K562 (cell line): ENCODE data around the gene DNAJC18. TPM values are rescaled to one million over a fixed set of nuclear protein-coding genes. Genes with fewer than 3 reads are reported as not detected.

Experiments
- MGA ChIP-seq: fragments of 450-650 bp; IDR thresholded peaks from 2 replicates; pipeline ENCODE4 v1.6.1; 2016; ENCODE audit warnings: mild to moderate bottlenecking, moderate library complexity
- NR2C2 ChIP-seq, 2 experiments: fragments of 200-800 bp in 1 of 2; sonication (Bioruptor generic) in 1 of 2; sonication (generic) in 1 of 2; formaldehyde crosslinking in 1 of 2; IDR thresholded peaks; 2 replicates each; pipeline versions ENCODE4 v1.6.1 to v1.8.0; 2016 to 2022; ENCODE audit warnings: mild to moderate bottlenecking in 1 of 2, missing compliant biosample characterization in 1 of 2, missing genetic modification characterization in 1 of 2, missing genetic modification reagents in 1 of 2
- TBL1XR1 ChIP-seq, 2 experiments: IDR thresholded peaks; 2 replicates each; pipeline ENCODE4 v1.6.1; 2012; ENCODE audit warnings: improper control_type of control experiment in 2 of 2, low read length in 2 of 2, mild to moderate bottlenecking in 1 of 2
- polyA plus RNA-seq, 8 experiments: library from polyadenylated mRNA; depleted of rRNA in 4 of 8; stranded (reverse) in 5 of 8; unstranded in 3 of 8; fragments of >200 nt; fragmentation: Nextera tagmentation in 2 of 8; fragmentation: Illumina TruSeq in 1 of 8; extraction: Ambion mirVana in 2 of 8; extraction: Trizol in 1 of 8; gene quantifications; 2 replicates each; pipeline versions ENCODE4 v1.2.1 to v1.2.3, GENCODE V29; 2011 to 2014; ENCODE audit warnings: inconsistent platforms in 1 of 8, missing spikeins in 1 of 8
- total RNA-seq, 7 experiments: library from RNA; depleted of rRNA in 6 of 7; stranded (reverse); fragments of >200 nt in 6 of 7; fragmentation: Illumina TruSeq in 2 of 7; extraction: Trizol in 2 of 7; gene quantifications; 2 replicates each; pipeline versions ENCODE4 v1.2.1 to v1.2.3, GENCODE V29; 2011 to 2021; ENCODE audit warnings: low replicate concordance in 1 of 7

DNAJC18 gene
- total and polyA plus RNA-seq, 9 of the 15 experiments (the other 6 are each of a cell fraction or from before 2014, with no cell fraction given), result 1.5 to 13.3 (median 7.5) TPM

- no peak for TF ChIP-seq MGA
- no peak for TF ChIP-seq NR2C2 (CRISPR knock-in tag; IDR thresholded peaks at IDR 0.05)
- TF ChIP-seq NR2C2 (tag; IDR thresholded peaks at IDR 0.05), result no peak
- TF ChIP-seq TBL1XR1 (IDR thresholded peaks at IDR 0.05; ENCODE audit: low read length in 2 of 2), result peak in 1 of 2 experiments; percentile 60; a peak in 1 of 4 replicates
Observed at GRCh38 chr5:139474890-139475791, 35.8 kb upstream of the DNAJC18 start (continued).
